HG03342 (cell line): ENCODE results near the gene KIRREL3.

Source experiments
- ATAC-seq: cut with Tn5 transposase; IDR thresholded peaks from one replicate; pipeline ENCODE4 v1.9.1; 2021; ENCODE audit warnings: mild to moderate bottlenecking, moderate library complexity; ENCODE audit not compliant: unreplicated experiment

The KIRREL3 gene

DNA sequence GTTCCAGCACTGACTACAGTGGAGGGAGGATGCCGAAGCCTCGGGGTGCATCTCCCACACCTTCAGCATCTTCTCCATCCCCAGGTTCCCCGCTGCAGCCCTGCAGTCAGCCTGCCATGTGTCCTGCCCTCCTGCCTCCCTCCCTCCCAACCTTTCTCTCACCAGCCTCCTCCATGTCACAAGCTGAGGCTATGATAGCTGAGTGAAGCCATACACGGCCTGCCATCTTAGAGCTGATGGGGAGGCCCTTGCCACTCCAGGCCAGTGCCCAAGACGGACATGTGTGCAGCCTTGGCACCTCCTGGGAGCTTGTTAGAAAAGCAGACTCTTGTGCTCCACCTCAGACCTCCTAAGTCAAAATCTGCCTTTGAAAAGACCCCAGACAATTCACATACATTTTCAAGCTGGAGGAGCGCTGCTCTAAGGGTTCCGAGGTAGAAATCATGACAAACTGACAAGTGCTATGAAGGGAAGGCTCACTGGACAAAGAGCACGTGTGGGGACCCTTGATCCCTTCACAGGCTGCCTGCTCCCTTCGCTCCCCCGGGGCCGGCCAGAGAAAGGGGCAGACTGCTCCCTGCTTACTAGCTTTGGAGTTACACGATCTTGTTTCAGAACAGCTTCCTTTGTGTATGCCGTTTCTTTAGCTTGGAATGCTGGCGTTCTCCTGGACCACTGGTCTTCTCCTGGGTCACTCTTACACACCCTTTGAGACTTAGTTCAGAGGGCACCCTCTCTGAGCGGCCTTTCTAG, 521.2 kb downstream of the KIRREL3 start:
- ATAC-seq = no peak

DNA sequence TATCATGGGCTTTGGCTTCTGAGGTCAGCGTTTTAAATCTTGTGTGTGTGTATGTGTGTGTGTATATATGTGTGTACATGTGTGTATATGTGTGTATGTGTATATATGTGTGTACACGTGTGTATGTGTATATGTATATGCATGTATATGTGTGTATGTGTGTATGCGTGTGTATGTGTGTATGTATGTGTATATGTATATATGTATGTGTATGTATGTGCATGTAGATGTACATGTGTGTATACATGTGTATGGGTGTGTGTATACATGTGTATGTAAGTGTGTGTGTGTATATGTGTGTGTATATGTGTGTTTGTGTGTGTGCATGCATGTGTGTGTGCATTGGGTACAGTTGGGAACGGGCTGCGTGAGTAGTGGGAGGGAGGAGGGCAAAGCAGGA, 522.1 kb downstream of the KIRREL3 start:
- ATAC-seq = no peak

DNA sequence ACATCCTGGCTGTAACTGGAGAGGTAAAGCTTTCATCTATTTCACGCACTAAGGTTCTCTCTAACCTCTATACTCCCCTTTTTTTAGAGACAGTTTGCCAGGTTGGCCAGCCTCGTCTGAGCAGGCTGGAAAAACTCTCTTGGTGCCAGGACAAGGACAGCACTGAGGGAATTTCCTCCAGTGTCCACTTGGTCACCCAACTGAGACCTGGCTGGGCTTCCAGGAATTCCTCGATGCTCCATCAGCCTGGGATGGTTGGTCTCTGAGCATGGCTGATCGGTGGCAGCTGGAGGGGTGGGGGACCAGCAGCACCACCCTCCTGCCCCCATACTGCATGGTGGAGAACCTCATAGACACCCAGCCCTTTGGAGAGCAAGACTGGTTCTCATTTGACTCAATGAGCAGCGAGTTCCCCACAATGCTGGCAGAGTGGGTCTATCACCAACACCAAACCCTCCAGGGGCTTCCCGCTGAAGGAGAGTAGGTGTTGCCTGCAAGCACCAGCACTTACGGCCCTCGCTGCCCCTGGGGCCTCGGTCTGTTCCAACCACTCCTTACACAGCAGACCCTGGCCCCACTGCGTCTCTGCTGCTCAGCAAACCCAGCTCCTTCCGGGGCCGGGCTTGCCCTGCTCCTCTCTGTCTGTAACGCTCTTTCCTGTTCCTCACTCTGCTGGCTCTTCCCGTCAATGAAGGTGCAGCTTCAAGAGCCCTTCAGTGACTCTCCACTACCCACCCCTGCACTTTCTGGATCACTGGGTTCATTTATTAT, 522.9 kb downstream of the KIRREL3 start:
- no peak for ATAC-seq

GRCh38 chr11:126476977-126477376, 523.6 kb downstream of the KIRREL3 start:
- no peak for ATAC-seq

DNA sequence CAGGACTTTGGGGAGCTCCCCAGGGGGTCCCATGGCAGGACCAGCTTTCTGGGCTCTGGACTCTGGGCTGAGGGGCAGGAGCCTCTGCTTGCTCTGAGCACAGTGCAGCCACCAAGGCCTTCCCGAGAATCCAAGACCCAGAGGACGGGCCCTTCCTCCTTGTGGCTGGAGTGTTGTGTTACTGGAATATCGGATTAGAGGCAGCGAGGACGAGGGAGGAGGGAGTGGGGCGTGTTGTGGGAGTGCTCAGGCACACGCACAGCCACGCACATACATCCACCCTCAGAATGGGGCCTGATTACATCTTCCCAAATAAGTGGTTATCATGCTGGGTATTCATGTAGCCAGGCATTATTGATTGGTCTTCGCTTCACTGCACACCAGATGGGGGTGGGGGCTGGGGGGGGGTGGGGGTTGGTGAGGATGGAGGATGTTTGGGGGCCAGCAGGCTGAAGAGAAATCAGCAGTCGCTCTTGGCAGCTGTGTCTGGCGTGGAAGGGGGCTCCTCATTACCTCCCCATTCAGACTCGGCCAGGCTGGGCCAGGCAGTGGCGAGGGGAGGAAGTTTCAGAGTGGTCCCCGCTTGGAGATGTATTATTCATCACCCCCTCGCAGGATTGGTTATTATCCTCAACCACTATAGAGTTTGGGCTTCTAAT, 524.2 kb downstream of the KIRREL3 start:
- ATAC-seq = no peak

DNA sequence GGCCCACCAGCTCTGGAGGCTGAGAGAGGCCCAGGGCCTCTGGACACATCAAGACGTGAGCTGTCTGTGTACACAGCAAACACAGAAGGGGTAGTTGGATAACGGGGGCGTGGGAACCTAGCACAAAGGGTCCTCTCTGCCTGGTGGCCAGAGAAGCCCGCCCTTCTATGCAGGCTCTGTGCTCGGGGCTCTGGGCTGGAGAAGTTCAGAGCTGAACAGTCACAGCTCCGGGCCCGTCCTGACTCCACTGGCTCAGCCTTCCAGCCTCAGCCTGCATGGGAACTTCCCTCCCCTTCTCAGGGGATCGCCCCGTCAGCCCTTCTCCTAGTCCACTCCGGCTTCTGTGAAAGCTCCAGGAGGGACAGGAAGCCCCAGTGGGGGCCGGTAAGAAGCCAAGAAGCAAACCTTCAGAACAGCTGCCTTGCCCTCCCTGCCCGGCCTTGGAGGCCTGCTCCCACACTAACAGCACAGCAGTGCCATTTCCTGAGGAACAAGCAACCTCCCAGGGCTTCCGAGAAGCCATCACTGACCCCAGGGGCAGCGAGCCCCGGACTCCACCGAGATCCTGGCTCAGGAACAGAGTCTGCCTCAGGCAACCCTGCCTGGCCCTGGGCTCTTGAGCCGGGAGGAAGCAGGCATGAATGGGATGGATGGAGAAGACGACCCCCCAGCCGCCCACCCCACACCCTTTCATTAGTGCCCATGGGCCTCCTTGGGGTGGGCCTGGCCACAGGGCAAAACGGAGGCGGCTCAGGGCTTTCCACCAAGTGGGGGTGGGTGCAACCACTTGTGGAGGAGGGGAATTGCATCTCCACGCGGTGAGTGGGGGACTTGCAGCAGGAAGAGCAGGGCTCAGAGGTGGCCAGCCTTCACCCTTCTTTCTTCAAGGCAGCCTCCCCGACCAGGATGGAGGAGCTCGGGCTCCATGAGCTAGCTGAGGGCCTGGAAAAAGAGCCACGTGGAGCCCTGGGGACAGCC, 525.3 kb downstream of the KIRREL3 start:
- ATAC-seq = no peak

DNA sequence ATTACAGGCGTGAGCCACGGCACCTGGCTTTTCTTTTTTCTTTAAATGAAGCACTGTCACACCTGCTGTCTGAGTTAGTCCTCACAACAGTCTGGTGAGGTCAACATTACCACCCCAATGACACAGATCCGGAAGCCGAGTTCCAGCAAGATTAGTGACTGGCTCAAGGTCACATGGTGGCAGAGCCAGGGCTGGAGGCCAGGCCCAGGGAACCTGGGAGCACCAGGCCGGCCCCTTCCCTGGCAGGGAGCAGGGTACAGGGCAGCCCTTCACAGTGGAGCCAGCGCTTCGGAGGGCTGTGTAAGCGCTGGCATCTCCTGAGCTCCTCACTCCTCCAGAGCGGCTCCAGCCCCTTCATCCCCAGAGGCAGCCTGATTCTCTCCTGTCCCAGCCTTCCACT, 526.4 kb downstream of the KIRREL3 start:
- ATAC-seq = no peak

GRCh38 chr11:126473269-126473668, 527.3 kb downstream of the KIRREL3 start:
- ATAC-seq = no peak

DNA sequence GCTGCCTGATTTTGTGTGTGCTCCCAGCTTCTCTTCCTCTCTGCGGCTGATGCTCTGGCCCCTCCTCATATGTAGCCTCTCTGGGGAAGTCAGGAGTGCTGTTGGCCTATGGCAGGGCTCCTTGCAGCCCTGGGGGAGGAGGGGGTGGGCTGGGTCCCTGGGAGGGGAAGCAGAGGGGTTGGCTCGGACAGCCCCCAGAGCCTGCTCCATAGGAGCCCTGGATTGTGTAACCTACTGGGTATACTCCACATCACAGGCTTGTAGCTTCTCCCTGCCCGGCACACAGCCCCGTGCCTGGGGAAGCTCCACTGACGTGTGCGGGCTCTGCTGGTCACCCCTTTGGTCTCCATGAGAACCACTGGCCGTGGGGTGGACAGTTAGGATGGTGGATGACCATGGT, 531.3 kb downstream of the KIRREL3 start:
- ATAC-seq = no peak

DNA sequence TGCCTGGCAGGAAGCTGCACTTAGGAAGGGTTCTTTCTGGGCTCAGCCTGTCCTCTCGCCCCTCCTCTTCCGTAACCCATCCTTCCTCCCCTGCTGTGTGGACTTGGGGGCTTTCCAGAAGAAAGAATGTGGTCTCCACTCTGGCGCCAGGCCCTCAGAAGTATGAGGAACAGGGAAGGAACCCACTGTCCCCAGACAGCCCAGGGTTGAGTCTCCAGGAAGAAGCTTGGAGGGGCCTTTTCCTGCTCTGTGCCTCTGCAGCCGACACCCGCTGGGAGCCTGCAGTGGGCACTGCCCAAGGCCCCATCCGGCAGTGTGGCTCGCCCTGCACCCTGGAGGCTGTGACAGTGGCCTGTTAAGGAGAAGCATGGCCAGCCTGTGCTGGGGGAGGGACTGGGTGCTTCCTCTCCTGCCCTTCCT, 532.5 kb downstream of the KIRREL3 start:
- no peak for ATAC-seq

- no peak for ATAC-seq
Observed at GRCh38 chr11:126467471-126467870, 533.1 kb downstream of the KIRREL3 start.

- no peak for ATAC-seq
Observed at GRCh38 chr11:126467046-126467370, 533.6 kb downstream of the KIRREL3 start.

DNA sequence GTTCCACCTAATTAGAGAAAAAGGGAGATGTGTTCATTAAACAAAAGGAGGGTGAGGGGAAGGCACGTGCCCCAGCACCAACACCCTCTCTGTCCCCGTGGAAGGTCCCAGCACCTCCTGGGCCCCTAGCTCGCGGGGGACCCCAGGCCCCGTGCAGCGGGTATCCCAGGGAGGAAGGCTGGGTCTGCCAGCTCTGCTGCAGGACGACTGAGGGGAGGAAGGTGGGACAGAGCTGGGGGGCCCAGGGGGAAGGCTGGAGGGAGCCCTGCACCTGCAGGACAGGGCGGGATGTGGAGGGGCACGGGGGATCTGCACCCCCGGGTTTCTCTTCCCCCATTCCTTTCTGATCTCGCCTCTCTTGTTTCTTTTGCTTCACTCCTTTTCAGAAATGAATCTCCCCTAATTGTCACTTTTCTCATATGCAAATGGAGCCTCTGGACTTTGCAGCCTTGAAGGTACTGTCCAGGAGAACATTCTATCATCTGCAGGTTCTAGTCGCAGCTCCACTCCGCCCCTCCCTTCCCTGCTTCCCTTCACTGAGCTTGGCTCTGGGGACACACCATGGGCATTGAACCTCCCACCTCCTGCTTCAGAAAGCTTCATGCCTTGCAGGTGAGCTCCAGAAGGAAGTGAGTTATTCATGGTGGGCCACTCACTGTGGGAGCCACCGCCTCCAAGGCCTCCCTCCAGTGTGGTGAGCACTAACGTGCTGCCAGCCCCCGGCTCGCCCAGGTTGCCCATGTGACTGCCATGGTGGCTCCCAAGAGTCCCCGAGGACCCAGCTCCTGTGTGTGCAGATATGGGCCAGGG, 534.1 kb downstream of the KIRREL3 start:
- ATAC-seq = no peak

- ATAC-seq = peak; percentile 59
Observed at GRCh38 chr11:126465573-126466188, 534.9 kb downstream of the KIRREL3 start.

- no peak for ATAC-seq
Observed at GRCh38 chr11:126464796-126465195, 535.8 kb downstream of the KIRREL3 start.

- no peak for ATAC-seq
Observed at GRCh38 chr11:126462422-126462821, 538.1 kb downstream of the KIRREL3 start.

- ATAC-seq = no peak
Observed at GRCh38 chr11:126461996-126462395, 538.6 kb downstream of the KIRREL3 start.

DNA sequence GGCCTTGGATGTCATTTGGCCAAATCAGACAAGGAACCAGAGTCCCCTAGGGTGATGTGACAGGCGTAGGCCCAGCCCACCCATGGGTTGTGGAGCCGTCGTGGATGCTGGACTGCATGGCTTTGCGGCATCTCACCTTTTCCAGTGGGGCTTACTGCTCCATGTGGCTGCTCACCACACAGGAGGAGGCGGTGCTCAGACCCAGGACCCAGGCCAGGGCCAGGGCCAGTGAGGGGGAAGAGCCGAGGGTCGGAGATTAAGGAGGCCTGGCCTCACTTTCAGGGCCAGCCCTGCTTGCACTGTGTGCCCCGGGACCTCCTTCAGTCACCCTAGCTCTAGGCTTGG, 539.5 kb downstream of the KIRREL3 start:
- no peak for ATAC-seq

DNA sequence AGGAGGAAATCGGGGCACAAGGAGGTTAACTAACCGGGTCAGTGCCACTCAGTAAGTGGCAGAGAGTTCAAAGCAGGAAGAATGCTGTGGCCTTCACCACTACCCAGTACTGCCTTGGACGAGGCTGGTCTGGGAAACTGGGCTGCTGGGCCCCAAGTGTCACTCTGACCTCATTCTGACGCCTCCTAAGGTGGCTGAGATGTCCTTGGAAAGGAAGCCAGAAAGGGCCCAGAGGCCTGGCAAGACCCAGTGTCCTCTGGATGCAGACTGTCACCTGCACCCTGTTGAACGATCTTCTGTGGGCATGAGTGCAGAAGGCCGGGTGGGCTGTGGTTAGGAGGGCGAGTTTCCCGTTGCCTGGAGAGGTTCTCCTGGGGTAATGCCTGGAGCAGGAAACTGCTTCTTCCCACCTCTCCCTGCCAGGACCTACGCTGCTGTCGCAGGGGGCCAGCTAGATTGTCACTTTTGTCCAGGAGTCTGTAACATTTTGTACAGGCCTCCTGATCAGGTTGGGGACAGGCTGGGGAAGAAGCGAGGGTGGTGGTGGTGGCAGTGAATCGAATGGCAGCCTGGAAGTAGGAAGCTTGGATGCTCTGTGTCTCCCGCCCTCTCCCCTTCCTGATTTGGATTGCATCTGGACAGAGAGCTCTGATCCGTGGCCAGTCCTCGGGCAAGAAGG, 540.0 kb downstream of the KIRREL3 start:
- no peak for ATAC-seq
